Bronchial epithelial cell (primary cell): ENCODE results near the gene ZNF592. TPM values are rescaled to one million over a fixed set of nuclear protein-coding genes. Genes with fewer than 3 reads are reported as not detected.
"Not testable (repeated sequence)": the region's sequence is repeated elsewhere in the genome, so short reads cannot be mapped to it uniquely, and the experiment has no call there.

Experiments used
- DNase-seq: peaks from one replicate; pipeline ENCODE4 v3.0.0-alpha.2; 2010; ENCODE audit warnings: low read depth
- FAIRE-seq: peaks from 2 replicates; lab custom pipeline; 2011; peaks lifted over from hg19 to GRCh38; lab: Jason Lieb, UNC
- H3K27me3 ChIP-seq: 2 replicates; pipeline ENCODE4 v1.5.1; 2011; ENCODE audit warnings: low read length; ENCODE audit not compliant: control insufficient read depth, insufficient read depth
- H3K36me3 ChIP-seq: 2 replicates; pipeline ENCODE4 v1.5.1; 2011; ENCODE audit warnings: low read length; ENCODE audit not compliant: control insufficient read depth, insufficient read depth
- H3K4me3 ChIP-seq: 2 replicates; pipeline ENCODE4 v1.5.1; 2011; ENCODE audit warnings: mild to moderate bottlenecking, low read depth, low read length, control low read depth
- total RNA-seq: library from RNA; depleted of rRNA; stranded (reverse); fragments of >200 nt; gene quantifications from 2 replicates; pipeline ENCODE4 v1.2.1, GENCODE V29; 2014
- TF ChIP-seq, protein P1 (sequence below): IDR thresholded peaks from 2 replicates; pipeline ENCODE4 v1.5.1; 2011; ENCODE audit warnings: mild to moderate bottlenecking, moderate library complexity, low read length, control low read depth, inconsistent platforms; ENCODE audit not compliant: insufficient read depth, severe bottlenecking

ZNF592 gene
- total RNA-seq, 1 donor from 2014 or later, result 2.6 TPM

DNA sequence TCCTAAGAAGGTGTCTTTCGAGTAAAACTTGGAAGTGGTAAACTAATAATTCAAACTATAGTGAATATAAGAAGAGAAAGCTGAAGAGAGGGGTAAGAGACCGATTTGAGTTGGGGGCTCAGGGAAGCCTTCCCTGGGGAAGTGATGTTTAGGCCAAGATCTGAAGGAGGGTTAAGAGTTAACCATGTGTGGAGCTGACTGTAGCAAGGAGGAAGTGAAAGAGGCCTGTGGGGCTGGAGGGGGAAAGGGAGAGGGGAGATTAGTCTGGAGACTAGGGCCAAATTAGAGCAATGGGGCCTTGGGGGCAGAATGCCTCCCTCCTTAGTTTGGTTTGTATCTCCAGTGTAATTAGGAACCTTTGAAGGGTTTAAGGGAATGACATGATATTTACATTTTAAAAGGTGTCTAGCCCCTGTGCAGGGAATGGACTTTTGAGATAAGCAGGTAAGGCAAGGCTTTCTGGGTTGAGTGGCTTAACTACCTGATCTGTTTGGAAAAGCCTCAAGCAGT lies 2.2 kb downstream of the ZNF592 start:
- TF ChIP-seq, protein P1, sequence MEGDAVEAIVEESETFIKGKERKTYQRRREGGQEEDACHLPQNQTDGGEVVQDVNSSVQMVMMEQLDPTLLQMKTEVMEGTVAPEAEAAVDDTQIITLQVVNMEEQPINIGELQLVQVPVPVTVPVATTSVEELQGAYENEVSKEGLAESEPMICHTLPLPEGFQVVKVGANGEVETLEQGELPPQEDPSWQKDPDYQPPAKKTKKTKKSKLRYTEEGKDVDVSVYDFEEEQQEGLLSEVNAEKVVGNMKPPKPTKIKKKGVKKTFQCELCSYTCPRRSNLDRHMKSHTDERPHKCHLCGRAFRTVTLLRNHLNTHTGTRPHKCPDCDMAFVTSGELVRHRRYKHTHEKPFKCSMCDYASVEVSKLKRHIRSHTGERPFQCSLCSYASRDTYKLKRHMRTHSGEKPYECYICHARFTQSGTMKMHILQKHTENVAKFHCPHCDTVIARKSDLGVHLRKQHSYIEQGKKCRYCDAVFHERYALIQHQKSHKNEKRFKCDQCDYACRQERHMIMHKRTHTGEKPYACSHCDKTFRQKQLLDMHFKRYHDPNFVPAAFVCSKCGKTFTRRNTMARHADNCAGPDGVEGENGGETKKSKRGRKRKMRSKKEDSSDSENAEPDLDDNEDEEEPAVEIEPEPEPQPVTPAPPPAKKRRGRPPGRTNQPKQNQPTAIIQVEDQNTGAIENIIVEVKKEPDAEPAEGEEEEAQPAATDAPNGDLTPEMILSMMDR, result no peak
- FAIRE-seq (no peak), DNase-seq (no peak)
- Histone ChIP-seq H3K27me3 (no peaks in the 10 kb centered on the region), H3K36me3 (no peaks in the 10 kb centered on the region), H3K4me3 (no peak overlapping the region)

DNA sequence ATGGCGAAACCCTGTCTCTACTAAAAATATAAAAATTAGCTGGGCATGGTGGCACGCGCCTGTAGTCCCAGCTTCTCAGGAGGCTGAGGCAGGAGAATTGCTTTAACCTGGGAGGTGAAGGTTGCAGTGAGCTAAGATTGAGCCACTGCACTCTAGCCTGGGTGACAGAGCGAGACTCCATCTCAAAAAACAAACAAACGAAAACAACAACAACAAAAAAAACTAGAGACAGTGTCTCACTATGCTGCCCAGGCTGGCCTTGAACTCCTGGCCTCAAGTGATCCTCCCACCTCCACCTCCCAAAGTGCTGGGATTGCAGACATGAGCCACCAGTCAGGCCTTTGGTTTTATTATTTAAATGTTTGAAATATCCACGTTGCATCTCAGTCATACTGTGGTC lies 3.3 kb downstream of the ZNF592 start:
- not testable (repeated sequence) for H3K36me3 ChIP-seq, DNase-seq, H3K4me3 ChIP-seq, FAIRE-seq, H3K27me3 ChIP-seq

DNA sequence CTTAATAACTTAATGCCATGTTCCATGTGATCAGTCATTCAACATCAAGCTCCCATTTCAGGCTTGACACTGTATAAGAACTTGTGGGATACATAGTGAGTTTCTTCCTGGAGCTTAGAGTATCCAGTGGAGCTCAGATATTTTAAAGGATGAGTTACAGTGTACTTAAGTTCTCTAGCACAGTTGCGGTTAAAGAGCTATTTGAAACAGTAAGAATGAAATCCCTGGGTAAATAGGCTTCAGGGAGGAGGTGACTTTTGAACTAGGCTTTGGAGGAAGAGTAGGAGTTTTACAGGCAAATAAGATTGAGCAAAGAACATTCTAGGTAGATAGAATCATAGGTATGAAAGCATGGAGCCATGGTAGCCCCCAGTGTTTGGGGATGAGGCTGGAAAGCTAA lies 3.8 kb downstream of the ZNF592 start:
- no peaks in the 10 kb centered on the region for H3K36me3 ChIP-seq
- H3K27me3 ChIP-seq, result no peaks in the 10 kb centered on the region
- FAIRE-seq (no peak), DNase-seq (no peak)
- TF ChIP-seq, protein P1, result no peak
- no peak overlapping the region for H3K4me3 ChIP-seq

DNA sequence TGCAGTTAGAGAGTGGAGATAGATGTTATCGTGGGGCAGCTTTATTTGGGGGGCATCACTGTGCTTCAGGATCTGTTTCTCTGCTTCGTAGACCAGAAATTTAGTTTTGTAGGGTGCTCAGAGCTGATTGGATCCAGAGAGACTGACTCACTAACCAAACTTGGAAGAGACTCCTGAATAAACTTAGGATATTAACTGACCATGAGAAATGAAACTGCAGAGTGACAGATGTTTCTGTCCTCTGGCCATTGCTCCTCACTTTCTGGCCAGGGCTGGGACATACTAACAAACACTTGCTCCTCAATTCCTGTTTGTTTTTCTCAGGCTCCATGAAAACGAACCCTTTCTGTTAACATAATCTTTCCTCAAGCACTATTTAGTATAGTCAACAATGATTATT lies 4.3 kb downstream of the ZNF592 start:
- FAIRE-seq (no peak), DNase-seq (no peak)
- TF ChIP-seq, protein P1, result no peak
- Histone ChIP-seq H3K4me3 (no peak overlapping the region), H3K27me3 (no peaks in the 10 kb centered on the region), H3K36me3 (no peaks in the 10 kb centered on the region)

GRCh38 chr15:84754889-84755288 lies 6.5 kb downstream of the ZNF592 start:
- not testable (repeated sequence) for FAIRE-seq, H3K4me3 ChIP-seq, H3K27me3 ChIP-seq, DNase-seq, H3K36me3 ChIP-seq

- H3K27me3 ChIP-seq, result no peaks in the 10 kb centered on the region
- FAIRE-seq, result no peak
- no peak for DNase-seq
- TF ChIP-seq, protein P1, result no peak
- no peak overlapping the region for H3K4me3 ChIP-seq
- H3K36me3 ChIP-seq, result no peaks in the 10 kb centered on the region
Measured at GRCh38 chr15:84755736-84756527, 7.5 kb downstream of the ZNF592 start.
